ENCODE data around the gene SFXN5.

DNA sequence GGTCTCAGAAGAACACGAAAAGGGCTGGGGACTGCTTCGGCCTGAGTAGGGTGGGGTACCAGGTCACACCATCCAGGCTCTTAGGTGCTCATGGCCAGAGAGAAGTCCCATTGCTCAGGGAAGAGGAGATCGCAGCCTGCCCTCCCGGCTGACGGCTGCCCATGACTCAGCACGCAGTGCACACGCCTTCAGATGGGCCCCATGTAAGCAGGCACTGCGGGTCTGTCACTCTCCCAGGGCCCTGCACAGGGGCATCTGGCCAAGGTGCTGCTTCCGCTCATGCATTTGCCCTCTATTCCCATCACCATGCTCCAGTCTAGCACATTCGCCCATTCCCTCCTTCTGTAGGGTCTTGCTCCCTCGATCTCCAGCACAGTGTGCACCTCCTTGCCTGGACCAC, 34.7 kb downstream of the SFXN5 start:
- TF ChIP-seq, protein P1, sequence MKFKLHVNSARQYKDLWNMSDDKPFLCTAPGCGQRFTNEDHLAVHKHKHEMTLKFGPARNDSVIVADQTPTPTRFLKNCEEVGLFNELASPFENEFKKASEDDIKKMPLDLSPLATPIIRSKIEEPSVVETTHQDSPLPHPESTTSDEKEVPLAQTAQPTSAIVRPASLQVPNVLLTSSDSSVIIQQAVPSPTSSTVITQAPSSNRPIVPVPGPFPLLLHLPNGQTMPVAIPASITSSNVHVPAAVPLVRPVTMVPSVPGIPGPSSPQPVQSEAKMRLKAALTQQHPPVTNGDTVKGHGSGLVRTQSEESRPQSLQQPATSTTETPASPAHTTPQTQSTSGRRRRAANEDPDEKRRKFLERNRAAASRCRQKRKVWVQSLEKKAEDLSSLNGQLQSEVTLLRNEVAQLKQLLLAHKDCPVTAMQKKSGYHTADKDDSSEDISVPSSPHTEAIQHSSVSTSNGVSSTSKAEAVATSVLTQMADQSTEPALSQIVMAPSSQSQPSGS (tag by site-specific recombination; IDR thresholded peaks at IDR 0.05; ENCODE audit: low read depth), result no peak
- TF ChIP-seq ZNF391 (tag by site-specific recombination; IDR thresholded peaks at IDR 0.05; ENCODE audit: borderline replicate concordance, low read depth) (no peak), CTCF (tag by site-specific recombination; IDR thresholded peaks at IDR 0.05) (no peak), ZFP37 (tag by site-specific recombination; IDR thresholded peaks at IDR 0.05) (no peak), PBX3 (CRISPR knock-in tag; IDR thresholded peaks at IDR 0.05) (no peak), ZNF677 (tag by site-specific recombination; IDR thresholded peaks at IDR 0.05) (no peak), ZNF654 (tag by site-specific recombination; IDR thresholded peaks at IDR 0.05; ENCODE audit: low read depth) (no peak), ZFHX2 (tag by site-specific recombination; conservative IDR thresholded peaks at IDR 0.05) (no peak), SP2 (tag by site-specific recombination; IDR thresholded peaks at IDR 0.05) (no peak), ZNF777 (tag by site-specific recombination; IDR thresholded peaks at IDR 0.05; ENCODE audit: borderline replicate concordance) (no peak)

Data from HEK293 (cell line).